HG03095 (cell line): ENCODE data around the gene EIPR1.
"Not testable (repeated sequence)": the region's sequence is repeated elsewhere in the genome, so short reads cannot be mapped to it uniquely, and the experiment has no call there.

ENCODE experiments used
- ATAC-seq: cut with Tn5 transposase; IDR thresholded peaks from one replicate; pipeline ENCODE4 v1.9.1; 2021; ENCODE audit warnings: moderate library complexity; ENCODE audit not compliant: unreplicated experiment

EIPR1 gene

GRCh38 chr2:3200420-3200939 is 177.1 kb downstream of the EIPR1 start:
- no peak for ATAC-seq

- no peak for ATAC-seq
Observed at GRCh38 chr2:3199627-3200345, 177.8 kb downstream of the EIPR1 start.

- ATAC-seq, result not testable (repeated sequence)
Observed at GRCh38 chr2:3198671-3199192, 178.9 kb downstream of the EIPR1 start.

GRCh38 chr2:3198119-3198518 is 179.5 kb downstream of the EIPR1 start:
- peak; percentile 81 for ATAC-seq

GRCh38 chr2:3197308-3197707 is 180.3 kb downstream of the EIPR1 start:
- ATAC-seq, result no peak

GRCh38 chr2:3196716-3197115 is 180.9 kb downstream of the EIPR1 start:
- no peak for ATAC-seq

- ATAC-seq, result no peak
Observed at GRCh38 chr2:3195641-3196476, 181.8 kb downstream of the EIPR1 start.

GRCh38 chr2:3194828-3195227 is 182.8 kb downstream of the EIPR1 start:
- ATAC-seq, result no peak

GRCh38 chr2:3193443-3194330 is 183.9 kb downstream of the EIPR1 start:
- no peak for ATAC-seq

- no peak for ATAC-seq
Observed at GRCh38 chr2:3192920-3193319, 184.7 kb downstream of the EIPR1 start.

GRCh38 chr2:3192281-3192818 is 185.3 kb downstream of the EIPR1 start:
- no peak for ATAC-seq

- ATAC-seq, result no peak
Observed at GRCh38 chr2:3189961-3190360, 187.7 kb downstream of the EIPR1 start.

GRCh38 chr2:3189076-3189591 is 188.5 kb downstream of the EIPR1 start:
- no peak for ATAC-seq

- no peak for ATAC-seq
Observed at GRCh38 chr2:3188405-3188946, 189.1 kb downstream of the EIPR1 start.

GRCh38 chr2:3187467-3187866 is 190.2 kb downstream of the EIPR1 start:
- no peak for ATAC-seq

- no peak for ATAC-seq
Observed at GRCh38 chr2:3186766-3187165, 190.9 kb downstream of the EIPR1 start.

GRCh38 chr2:3185910-3186309 is 191.7 kb downstream of the EIPR1 start:
- ATAC-seq, result no peak

GRCh38 chr2:3185256-3185655 is 192.4 kb downstream of the EIPR1 start:
- ATAC-seq, result no peak

- ATAC-seq, result no peak
Observed at GRCh38 chr2:3184167-3184566, 193.5 kb downstream of the EIPR1 start.

GRCh38 chr2:3183766-3184165 is 193.9 kb downstream of the EIPR1 start:
- no peak for ATAC-seq
